Measurements from ENCODE around the gene PTPA. TPM values are rescaled to one million over a fixed set of nuclear protein-coding genes. Genes with fewer than 3 reads are reported as not detected.
A peak's percentile ranks its signal among the peaks of the same experiment; 100 is the strongest.

The PTPA gene
- polyA plus RNA-seq, 4 donors, result 50.8 to 113 (median 60.8) TPM

GRCh38 chr9:129145841-129146292 lies 34.7 kb downstream of the PTPA start:
- peaks cover 0 to 92% (median 4%) of the 10 kb centered on the region in 3 donors for H3K36me3 ChIP-seq (ENCODE audit: control insufficient read depth in 3 of 3, insufficient read depth in 2 of 3, low read depth in 1 of 3, low read length in 3 of 3)

GRCh38 chr9:129146441-129146941 lies 35.3 kb downstream of the PTPA start:
- Histone ChIP-seq H3K4me3 (ENCODE audit: low read depth in 1 of 3, low read length in 3 of 3) (no peak overlapping the region), H3K9me3 (ENCODE audit: control insufficient read depth in 2 of 2, insufficient read depth in 1 of 2, low read depth in 1 of 2, low read length in 1 of 2) (no peaks in the 10 kb centered on the region), H3K4me1 (ENCODE audit: control insufficient read depth in 3 of 3, insufficient read depth in 2 of 3, low read depth in 1 of 3, low read length in 2 of 3) (peaks cover 0 to 40% (median 0%) of the 10 kb centered on the region in 3 donors), H3K27ac (ENCODE audit: low read depth in 1 of 3, low read length in 2 of 3) (peak overlapping the region; percentile 56 to 72 (median 71)), H3K27me3 (ENCODE audit: control insufficient read depth in 3 of 3, insufficient read depth in 3 of 3, low read length in 3 of 3) (no peaks in the 10 kb centered on the region), H3K36me3 (ENCODE audit: control insufficient read depth in 3 of 3, insufficient read depth in 2 of 3, low read depth in 1 of 3, low read length in 3 of 3) (peaks cover 0 to 96% (median 4%) of the 10 kb centered on the region in 3 donors)
- FAIRE-seq (no peak), DNase-seq (no peak)
- 57 to 85% (median 80%) methylated on average over 7 to 8 of the region's 8 CpGs for WGBS, 3 donors

More at GRCh38 chr9:129145841-129146292, 34.7 kb downstream of the PTPA start:
- Histone ChIP-seq H3K9me3 (ENCODE audit: control insufficient read depth in 2 of 2, insufficient read depth in 1 of 2, low read depth in 1 of 2, low read length in 1 of 2) (no peaks in the 10 kb centered on the region), H3K4me3 (ENCODE audit: low read depth in 1 of 3, low read length in 3 of 3) (no peak overlapping the region), H3K27me3 (ENCODE audit: control insufficient read depth in 3 of 3, insufficient read depth in 3 of 3, low read length in 3 of 3) (no peaks in the 10 kb centered on the region), H3K4me1 (ENCODE audit: control insufficient read depth in 3 of 3, insufficient read depth in 2 of 3, low read depth in 1 of 3, low read length in 2 of 3) (peaks cover 0 to 47% (median 6%) of the 10 kb centered on the region in 3 donors), H3K27ac (ENCODE audit: low read depth in 1 of 3, low read length in 2 of 3) (peak overlapping the region; percentile 56 to 72 (median 71))
- FAIRE-seq, result no peak
- peak in 1 of 2 donors; percentile 71 for DNase-seq
- WGBS, 3 donors, result 56 to 85% (median 83%) methylated on average over 7 of the region's 7 CpGs

- H3K27ac ChIP-seq (ENCODE audit: low read depth in 1 of 3, low read length in 2 of 3), result no peak overlapping the region
- H3K4me1 ChIP-seq (ENCODE audit: control insufficient read depth in 3 of 3, insufficient read depth in 2 of 3, low read depth in 1 of 3, low read length in 2 of 3), result peaks cover 0 to 20% (median 0%) of the 10 kb centered on the region in 3 donors
- no peak for FAIRE-seq
Measured at GRCh38 chr9:129148463-129149204, 37.4 kb downstream of the PTPA start.

GRCh38 chr9:129149442-129149841 lies 38.2 kb downstream of the PTPA start:
- H3K27me3 ChIP-seq (ENCODE audit: control insufficient read depth in 3 of 3, insufficient read depth in 3 of 3, low read length in 3 of 3), result no peaks in the 10 kb centered on the region
- FAIRE-seq (no peak), DNase-seq (no peak)
- WGBS, 3 donors, result 75 to 83% (median 76%) methylated on average over 6 of the region's 6 CpGs
- H3K4me3 ChIP-seq (ENCODE audit: low read depth in 1 of 3, low read length in 3 of 3), result no peak overlapping the region
- no peak overlapping the region for H3K27ac ChIP-seq (ENCODE audit: low read depth in 1 of 3, low read length in 2 of 3)
- H3K4me1 ChIP-seq (ENCODE audit: control insufficient read depth in 3 of 3, insufficient read depth in 2 of 3, low read depth in 1 of 3, low read length in 2 of 3), result peaks cover 0 to 16% (median 0%) of the 10 kb centered on the region in 3 donors
- peaks cover 0 to 87% (median 0%) of the 10 kb centered on the region in 3 donors for H3K36me3 ChIP-seq (ENCODE audit: control insufficient read depth in 3 of 3, insufficient read depth in 2 of 3, low read depth in 1 of 3, low read length in 3 of 3)
- H3K9me3 ChIP-seq (ENCODE audit: control insufficient read depth in 2 of 2, insufficient read depth in 1 of 2, low read depth in 1 of 2, low read length in 1 of 2), result no peaks in the 10 kb centered on the region

More at GRCh38 chr9:129148463-129149204, 37.4 kb downstream of the PTPA start:
- no peak for DNase-seq
- WGBS, 3 donors, result 75 to 83% (median 81%) methylated on average over 6 of the region's 6 CpGs
- no peaks in the 10 kb centered on the region for H3K27me3 ChIP-seq (ENCODE audit: control insufficient read depth in 3 of 3, insufficient read depth in 3 of 3, low read length in 3 of 3)
- no peaks in the 10 kb centered on the region for H3K9me3 ChIP-seq (ENCODE audit: control insufficient read depth in 2 of 2, insufficient read depth in 1 of 2, low read depth in 1 of 2, low read length in 1 of 2)
- H3K4me3 ChIP-seq (ENCODE audit: low read depth in 1 of 3, low read length in 3 of 3), result no peak overlapping the region
- H3K36me3 ChIP-seq (ENCODE audit: control insufficient read depth in 3 of 3, insufficient read depth in 2 of 3, low read depth in 1 of 3, low read length in 3 of 3), result peaks cover 0 to 91% (median 3%) of the 10 kb centered on the region in 3 donors

GRCh38 chr9:129150122-129150521 lies 38.9 kb downstream of the PTPA start:
- no peak for DNase-seq
- Histone ChIP-seq H3K36me3 (ENCODE audit: control insufficient read depth in 3 of 3, insufficient read depth in 2 of 3, low read depth in 1 of 3, low read length in 3 of 3) (peaks cover 0 to 88% (median 0%) of the 10 kb centered on the region in 3 donors), H3K4me1 (ENCODE audit: control insufficient read depth in 3 of 3, insufficient read depth in 2 of 3, low read depth in 1 of 3, low read length in 2 of 3) (peaks cover 0 to 16% (median 0%) of the 10 kb centered on the region in 3 donors), H3K27ac (ENCODE audit: low read depth in 1 of 3, low read length in 2 of 3) (no peak overlapping the region), H3K9me3 (ENCODE audit: control insufficient read depth in 2 of 2, insufficient read depth in 1 of 2, low read depth in 1 of 2, low read length in 1 of 2) (no peaks in the 10 kb centered on the region), H3K27me3 (ENCODE audit: control insufficient read depth in 3 of 3, insufficient read depth in 3 of 3, low read length in 3 of 3) (no peaks in the 10 kb centered on the region), H3K4me3 (ENCODE audit: low read depth in 1 of 3, low read length in 3 of 3) (no peak overlapping the region)
- no peak for FAIRE-seq
- 84 to 93% (median 89%) methylated on average over 10 of the region's 10 CpGs for WGBS, 3 donors

GRCh38 chr9:129150672-129151211 lies 39.5 kb downstream of the PTPA start:
- Histone ChIP-seq H3K27me3 (ENCODE audit: control insufficient read depth in 3 of 3, insufficient read depth in 3 of 3, low read length in 3 of 3) (no peaks in the 10 kb centered on the region), H3K9me3 (ENCODE audit: control insufficient read depth in 2 of 2, insufficient read depth in 1 of 2, low read depth in 1 of 2, low read length in 1 of 2) (no peaks in the 10 kb centered on the region), H3K27ac (ENCODE audit: low read depth in 1 of 3, low read length in 2 of 3) (no peak overlapping the region), H3K4me1 (ENCODE audit: control insufficient read depth in 3 of 3, insufficient read depth in 2 of 3, low read depth in 1 of 3, low read length in 2 of 3) (peaks cover 0 to 10% (median 0%) of the 10 kb centered on the region in 3 donors), H3K4me3 (ENCODE audit: low read depth in 1 of 3, low read length in 3 of 3) (no peak overlapping the region), H3K36me3 (ENCODE audit: control insufficient read depth in 3 of 3, insufficient read depth in 2 of 3, low read depth in 1 of 3, low read length in 3 of 3) (peaks cover 0 to 86% (median 0%) of the 10 kb centered on the region in 3 donors)
- no peak for FAIRE-seq
- 87 to 90% (median 88%) methylated on average over 15 to 18 of the region's 18 CpGs for WGBS, 3 donors
- DNase-seq, result no peak

- FAIRE-seq (no peak), DNase-seq (no peak)
- H3K27me3 ChIP-seq (ENCODE audit: control insufficient read depth in 3 of 3, insufficient read depth in 3 of 3, low read length in 3 of 3), result no peaks in the 10 kb centered on the region
- no peak overlapping the region for H3K27ac ChIP-seq (ENCODE audit: low read depth in 1 of 3, low read length in 2 of 3)
- H3K36me3 ChIP-seq (ENCODE audit: control insufficient read depth in 3 of 3, insufficient read depth in 2 of 3, low read depth in 1 of 3, low read length in 3 of 3), result peaks cover 0 to 79% (median 0%) of the 10 kb centered on the region in 3 donors
- no peaks in the 10 kb centered on the region for H3K9me3 ChIP-seq (ENCODE audit: control insufficient read depth in 2 of 2, insufficient read depth in 1 of 2, low read depth in 1 of 2, low read length in 1 of 2)
- WGBS, 3 donors, result 92 to 96% (median 94%) methylated on average over 12 to 15 of the region's 15 CpGs
- H3K4me1 ChIP-seq (ENCODE audit: control insufficient read depth in 3 of 3, insufficient read depth in 2 of 3, low read depth in 1 of 3, low read length in 2 of 3), result peaks cover 0 to 3% (median 0%) of the 10 kb centered on the region in 3 donors
- no peak overlapping the region for H3K4me3 ChIP-seq (ENCODE audit: low read depth in 1 of 3, low read length in 3 of 3)
Measured at GRCh38 chr9:129151469-129151868, 40.3 kb downstream of the PTPA start.

- 90 to 94% (median 93%) methylated on average over 16 of the region's 16 CpGs for WGBS, 3 donors
- no peak overlapping the region for H3K4me3 ChIP-seq (ENCODE audit: low read depth in 1 of 3, low read length in 3 of 3)
- no peak overlapping the region for H3K27ac ChIP-seq (ENCODE audit: low read depth in 1 of 3, low read length in 2 of 3)
- no peaks in the 10 kb centered on the region for H3K27me3 ChIP-seq (ENCODE audit: control insufficient read depth in 3 of 3, insufficient read depth in 3 of 3, low read length in 3 of 3)
- peaks cover 0 to 49% (median 0%) of the 10 kb centered on the region in 3 donors for H3K36me3 ChIP-seq (ENCODE audit: control insufficient read depth in 3 of 3, insufficient read depth in 2 of 3, low read depth in 1 of 3, low read length in 3 of 3)
- H3K4me1 ChIP-seq (ENCODE audit: control insufficient read depth in 3 of 3, insufficient read depth in 2 of 3, low read depth in 1 of 3, low read length in 2 of 3), result no peaks in the 10 kb centered on the region
- FAIRE-seq, result no peak
- no peak for DNase-seq
- no peaks in the 10 kb centered on the region for H3K9me3 ChIP-seq (ENCODE audit: control insufficient read depth in 2 of 2, insufficient read depth in 1 of 2, low read depth in 1 of 2, low read length in 1 of 2)
Measured at GRCh38 chr9:129154866-129155477, 43.8 kb downstream of the PTPA start.

Data from small intestine (tissue), 7 donors.